MCF 10A (cell line): Measurements from ENCODE around the gene CLK2. TPM values are rescaled to one million over a fixed set of nuclear protein-coding genes. Genes with fewer than 3 reads are reported as not detected.

Experiments
- BruUV-seq: library from RNA; stranded (reverse); fragments of 400-500 nt; replicated peaks from 2 replicates; lab custom pipeline; 2021; lab: Mats Ljungman, UMichigan
- CTCF ChIA-PET: fragments of 300-600 bp; sonication (Branson Sonifier 250); formaldehyde crosslinking; extraction: SDS; loops from one replicate; lab custom pipeline; 2021; ENCODE audit warnings: antibody characterized with exemption, inconsistent platforms; lab: Yijun Ruan, JAX
- POLR2A ChIA-PET: fragments of 300-600, 350-650 bp; sonication (Branson Sonifier 250); formaldehyde crosslinking; extraction: SDS; loops from one replicate; lab custom pipeline; 2020; ENCODE audit warnings: antibody characterized with exemption, inconsistent platforms; lab: Yijun Ruan, JAX
- DNase-seq: peaks from one replicate; pipeline ENCODE4 v3.0.0-alpha.2; 2018; ENCODE audit not compliant: unreplicated experiment
- H3K27ac Mint-ChIP-seq: one replicate; pipeline ENCODE4 v1.8.0; 2022; ENCODE audit warnings: mild to moderate bottlenecking, low read depth, mixed read lengths; ENCODE audit not compliant: unreplicated experiment
- H3K27me3 Mint-ChIP-seq: one replicate; pipeline ENCODE4 v1.8.0; 2022; ENCODE audit warnings: mixed read lengths; ENCODE audit not compliant: insufficient read depth, unreplicated experiment
- H3K36me3 Mint-ChIP-seq: one replicate; pipeline ENCODE4 v1.8.0; 2022; ENCODE audit warnings: mild to moderate bottlenecking, moderate library complexity, mixed read lengths; ENCODE audit not compliant: insufficient read depth, unreplicated experiment
- H3K4me1 Mint-ChIP-seq: one replicate; pipeline ENCODE4 v1.8.0; 2022; ENCODE audit warnings: mixed read lengths; ENCODE audit not compliant: insufficient read depth, unreplicated experiment
- H3K4me3 Mint-ChIP-seq: one replicate; pipeline ENCODE4 v1.8.0; 2022; ENCODE audit warnings: mild to moderate bottlenecking, moderate library complexity, mixed read lengths; ENCODE audit not compliant: unreplicated experiment
- H3K9me3 Mint-ChIP-seq: one replicate; pipeline ENCODE4 v1.8.0; 2022; ENCODE audit warnings: mixed read lengths; ENCODE audit not compliant: unreplicated experiment
- CTCF ChIP-seq: fragments of 200-600 bp; IDR thresholded peaks from one replicate; pipeline ENCODE4 v1.8.0; 2022; ENCODE audit warnings: antibody characterized with exemption, mild to moderate bottlenecking; ENCODE audit not compliant: unreplicated experiment
- intact Hi-C: fragments of 100-400 bp; cut with micrococcal nuclease; formaldehyde crosslinking; loops from 2 replicates; pipeline ENCODE4 v1.14.1; 2022
- total RNA-seq: library from RNA; stranded (reverse); gene quantifications from 2 replicates; pipeline ENCODE4 v1.2.3, GENCODE V29; 2022

CLK2 gene
- total RNA-seq, 1 experiment from 2014 or later: 78.6 TPM

- Mint-ChIP-seq H3K36me3 (peaks cover 7% of the 10 kb centered on the region), H3K4me3 (peak overlapping the region; percentile 70), H3K9me3 (no peaks in the 10 kb centered on the region), H3K4me1 (peaks cover 24% of the 10 kb centered on the region), H3K27ac (peak overlapping the region; percentile 29), H3K27me3 (no peaks in the 10 kb centered on the region)
- DNase-seq: peak; percentile 100
- intact Hi-C loops: loop anchor here (1.0 kb wide), 2 partner anchors 37 to 68 kb away; partner anchors contain the start of gene THBS3
- BruUV-seq: no TSS peak
- peak; percentile 38 for TF ChIP-seq CTCF
- POLR2A ChIA-PET: interaction anchor here (0.6 to 3.5 kb wide), 21 partner anchors 11 to 318 kb away, joined by 3 to 34 read pairs (median 4); partner anchors contain the start of genes CLK2, ENTREP3, FDPS and KRTCAP2
- CTCF ChIA-PET: interaction anchor here (0.7 to 5.7 kb wide), 8 partner anchors 7 to 70 kb away, joined by 3 to 86 read pairs (median 4); partner anchors contain the start of gene THBS3
These were observed 28.7 kb downstream of the CLK2 start for GRCh38 chr1:155244368-155245162.

- ChIA-PET POLR2A (interaction anchor here (0.7 to 3.5 kb wide), 6 partner anchors 15 to 49 kb away, joined by 3 to 34 read pairs (median 15); partner anchors contain the start of genes HCN3 and SCAMP3), CTCF (interaction anchor here (5.7 kb wide), 1 partner anchor 8 kb away, joined by 86 read pairs; no protein-coding TSS in a partner anchor)
- Mint-ChIP-seq H3K9me3 (no peaks in the 10 kb centered on the region), H3K27me3 (no peaks in the 10 kb centered on the region), H3K36me3 (peaks cover 19% of the 10 kb centered on the region), H3K4me1 (peaks cover 24% of the 10 kb centered on the region), H3K4me3 (peak overlapping the region; percentile 1), H3K27ac (no peak overlapping the region)
- no TSS peak for BruUV-seq
- TF ChIP-seq CTCF: no peak
- intact Hi-C loops: no loop called here
- no peak for DNase-seq
These were observed 30.4 kb downstream of the CLK2 start for GRCh38 chr1:155242805-155243358.

GRCh38 chr1:155241841-155242264 is 31.5 kb downstream of the CLK2 start:
- Mint-ChIP-seq H3K36me3 (peaks cover 30% of the 10 kb centered on the region), H3K27me3 (no peaks in the 10 kb centered on the region), H3K4me3 (peak overlapping the region; percentile 84), H3K27ac (no peak overlapping the region), H3K4me1 (peaks cover 24% of the 10 kb centered on the region), H3K9me3 (no peaks in the 10 kb centered on the region)
- DNase-seq: no peak
- POLR2A ChIA-PET: interaction anchor here (0.6 to 3.2 kb wide), 15 partner anchors 10 to 454 kb away, joined by 3 to 32 read pairs (median 4); partner anchors contain the start of genes ENTREP3, KRTCAP2, SCAMP3 and SLC50A1
- intact Hi-C loops: no loop called here
- no peak for TF ChIP-seq CTCF
- no TSS peak for BruUV-seq
- CTCF ChIA-PET: interaction anchor here (0.6 to 5.7 kb wide), 7 partner anchors 9 to 741 kb away, joined by 3 to 86 read pairs (median 3); partner anchors contain the start of genes ENTREP3, MTX1 and THBS3
